ENCODE data around the gene VCAN.

VCAN gene

GRCh38 chr5:83576341-83576740 is 104.8 kb downstream of the VCAN start:
- DNase-seq, result no peak

- no peak for DNase-seq
Observed at GRCh38 chr5:83577036-83577636, 105.6 kb downstream of the VCAN start.

DNA sequence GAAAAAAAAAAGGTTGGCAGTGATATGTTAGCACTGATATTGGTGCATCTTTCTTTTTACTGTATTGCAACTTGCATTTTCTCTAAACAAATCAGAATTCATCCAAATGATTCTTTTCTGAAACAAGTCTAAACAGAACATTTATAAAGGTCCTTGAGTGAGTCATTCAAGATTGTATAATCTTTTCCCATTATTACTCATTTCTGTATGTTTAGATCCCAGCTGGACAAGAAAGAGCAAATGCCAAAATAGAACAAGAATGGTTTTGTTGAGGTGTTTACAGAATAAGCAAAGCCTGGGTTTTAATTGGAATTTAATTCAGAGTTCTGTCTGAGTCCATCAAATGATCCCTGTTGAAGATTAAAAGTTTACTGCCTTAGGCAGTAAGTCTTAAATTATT is 112.3 kb downstream of the VCAN start:
- no peak for DNase-seq

GRCh38 chr5:83586874-83587776 is 115.6 kb downstream of the VCAN start:
- no peak for DNase-seq

- no peak for DNase-seq
Observed at GRCh38 chr5:83589786-83590185, 118.2 kb downstream of the VCAN start.

GRCh38 chr5:83590966-83591365 is 119.4 kb downstream of the VCAN start:
- DNase-seq, result no peak

DNA sequence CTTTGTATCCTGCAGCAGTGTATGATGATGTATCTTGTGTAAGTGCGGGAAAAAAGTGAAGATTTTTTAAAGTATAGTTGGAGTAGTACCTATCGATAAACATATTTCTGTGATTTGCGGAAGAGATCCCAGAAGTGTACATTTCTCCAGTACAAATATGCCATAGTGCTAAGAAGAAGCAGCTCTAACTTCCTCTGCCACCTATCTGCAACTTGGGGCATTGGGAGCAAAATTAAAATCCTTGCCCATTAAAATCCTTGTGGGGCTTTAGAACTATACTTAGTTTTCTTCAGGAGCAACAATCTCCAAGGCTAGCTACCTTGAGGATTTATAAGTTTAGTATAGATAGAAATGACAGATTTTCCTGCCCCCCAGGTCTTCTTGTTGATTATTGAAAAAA is 123.7 kb downstream of the VCAN start:
- no peak for DNase-seq

GRCh38 chr5:83608122-83608521 is 136.6 kb downstream of the VCAN start:
- DNase-seq, result peak; percentile 79

DNA sequence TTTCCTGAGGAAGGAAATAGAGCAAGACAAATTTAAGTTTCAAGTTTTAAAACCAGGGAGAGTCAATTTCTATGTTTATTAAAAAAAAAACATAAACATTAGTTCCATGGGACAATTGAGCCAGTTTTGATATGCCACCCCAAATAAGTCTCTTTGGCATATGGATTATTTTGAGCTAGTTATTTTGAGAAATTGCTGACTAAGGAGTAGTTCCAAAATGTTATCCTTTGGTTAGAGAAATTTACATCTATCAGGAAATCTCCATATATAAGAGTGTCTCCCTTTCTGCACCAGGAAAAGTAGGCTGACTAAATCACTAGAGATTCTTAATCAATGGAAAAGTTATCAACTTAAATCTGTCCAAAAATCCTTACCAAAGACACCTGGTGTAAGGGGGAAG is 143.3 kb downstream of the VCAN start:
- DNase-seq, result no peak

- no peak for DNase-seq
Observed at GRCh38 chr5:83628360-83628759, 156.8 kb downstream of the VCAN start.
